A673 (cell line): Measurements from ENCODE around the gene IQGAP1. TPM values are rescaled to one million over a fixed set of nuclear protein-coding genes. Genes with fewer than 3 reads are reported as not detected.

Experiments
- BruUV-seq: library from RNA; stranded (reverse); fragments of 400-500 nt; replicated peaks from 2 replicates; lab custom pipeline; 2021; lab: Mats Ljungman, UMichigan
- CTCF ChIA-PET: fragments of 300-600 bp; sonication (Branson Sonifier 250); formaldehyde crosslinking; loops from one replicate; lab custom pipeline; 2022; ENCODE audit warnings: antibody characterized with exemption; lab: Charles Lee
- POLR2A ChIA-PET: fragments of 300-600 bp; sonication (Branson Sonifier 250); formaldehyde crosslinking; loops from one replicate; lab custom pipeline; 2022; ENCODE audit warnings: antibody characterized with exemption; ENCODE audit not compliant: low non-redundant PET; lab: Charles Lee
- DNase-seq: peaks from one replicate; pipeline ENCODE4 v3.0.0-alpha.2; 2015; ENCODE audit warnings: low spot score
- H3K27ac ChIP-seq: fragments of 200-600 bp; sonication (generic); 2 replicates; pipeline ENCODE4 v1.5.1; 2016; ENCODE audit warnings: mixed run types, low read depth, mild to moderate bottlenecking, mixed read lengths, antibody characterized with exemption, low read length; ENCODE audit not compliant: poor library complexity, severe bottlenecking
- H3K27me3 ChIP-seq: fragments of 200-600 bp; sonication (generic); replicated peaks from 2 replicates; pipeline ENCODE4 v1.6.1; 2017; ENCODE audit warnings: mixed run types, low read depth, mild to moderate bottlenecking, mixed read lengths, antibody characterized with exemption, low read length; ENCODE audit not compliant: insufficient read depth, poor library complexity
- H3K36me3 ChIP-seq: fragments of 200-600 bp; sonication (generic); 2 replicates; pipeline ENCODE4 v1.6.1; 2016; ENCODE audit warnings: mixed run types, mild to moderate bottlenecking, mixed read lengths, antibody characterized with exemption, low read length; ENCODE audit not compliant: insufficient read depth, poor library complexity, severe bottlenecking
- H3K4me1 ChIP-seq: fragments of 200-600 bp; sonication (generic); 2 replicates; pipeline ENCODE4 v1.6.1; 2017; ENCODE audit warnings: mixed run types, mild to moderate bottlenecking, mixed read lengths, antibody characterized with exemption, low read length; ENCODE audit not compliant: insufficient read depth, poor library complexity, severe bottlenecking
- H3K4me3 ChIP-seq: fragments of 200-600 bp; sonication (generic); 2 replicates; pipeline ENCODE4 v1.5.1; 2016; ENCODE audit warnings: low read depth, mixed run types, mild to moderate bottlenecking, mixed read lengths, low read length; ENCODE audit not compliant: poor library complexity, severe bottlenecking
- H3K9me3 ChIP-seq: fragments of 200-600 bp; sonication (generic); 2 replicates; pipeline ENCODE4 v1.6.1; 2016; ENCODE audit warnings: mixed run types, low read depth, mild to moderate bottlenecking, mixed read lengths, antibody characterized with exemption, low read length; ENCODE audit not compliant: poor library complexity, severe bottlenecking
- EZH2 ChIP-seq: fragments of 200-600 bp; sonication (generic); IDR thresholded peaks from 2 replicates; pipeline ENCODE4 v1.6.1; 2017; ENCODE audit warnings: borderline replicate concordance, low read depth, mild to moderate bottlenecking, mixed read lengths, antibody characterized with exemption, low read length; ENCODE audit not compliant: poor library complexity, severe bottlenecking
- intact Hi-C: fragments of 100-400 bp; cut with micrococcal nuclease; formaldehyde crosslinking; loops from one replicate; pipeline ENCODE4 v1.10.0; 2022; ENCODE audit not compliant: unreplicated experiment
- total RNA-seq: library from RNA; stranded (reverse); gene quantifications from 2 replicates; pipeline ENCODE4 v1.2.3, GENCODE V29; 2021
- TF ChIP-seq, protein P1 (sequence below): fragments of 300-800, 200-600 bp; sonication (generic); conservative IDR thresholded peaks from 2 replicates; pipeline ENCODE4 v1.5.1; 2017; ENCODE audit warnings: low read depth, mild to moderate bottlenecking, antibody characterized with exemption, low read length, moderate library complexity, mixed read lengths

Gene IQGAP1
- total RNA-seq, 1 experiment from 2014 or later = 119 TPM

DNA sequence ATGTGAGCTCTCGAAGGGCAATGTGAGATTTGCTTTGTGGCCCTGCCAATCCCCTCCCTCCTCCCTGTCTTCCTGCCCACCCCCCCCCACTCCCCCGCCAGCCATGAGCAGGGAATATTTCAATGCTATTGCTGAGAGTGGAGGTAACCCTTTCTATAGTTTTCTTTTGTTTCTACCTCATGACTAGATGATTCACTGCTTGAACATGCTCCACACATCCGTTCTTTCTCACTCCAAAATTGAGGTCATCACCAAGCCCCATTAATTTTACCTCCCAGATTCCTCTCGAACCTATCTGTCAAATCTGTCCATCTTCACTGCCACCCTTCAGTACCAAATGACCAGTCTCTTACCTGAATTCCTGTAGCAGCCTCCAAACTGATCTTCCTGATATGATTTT is 23.8 kb upstream of the IQGAP1 start:
- intact Hi-C loops = no loop called here
- no peak overlapping the region for H3K4me3 ChIP-seq
- ChIA-PET CTCF (no interaction called here), POLR2A (no interaction called here)
- TF ChIP-seq, protein P1, sequence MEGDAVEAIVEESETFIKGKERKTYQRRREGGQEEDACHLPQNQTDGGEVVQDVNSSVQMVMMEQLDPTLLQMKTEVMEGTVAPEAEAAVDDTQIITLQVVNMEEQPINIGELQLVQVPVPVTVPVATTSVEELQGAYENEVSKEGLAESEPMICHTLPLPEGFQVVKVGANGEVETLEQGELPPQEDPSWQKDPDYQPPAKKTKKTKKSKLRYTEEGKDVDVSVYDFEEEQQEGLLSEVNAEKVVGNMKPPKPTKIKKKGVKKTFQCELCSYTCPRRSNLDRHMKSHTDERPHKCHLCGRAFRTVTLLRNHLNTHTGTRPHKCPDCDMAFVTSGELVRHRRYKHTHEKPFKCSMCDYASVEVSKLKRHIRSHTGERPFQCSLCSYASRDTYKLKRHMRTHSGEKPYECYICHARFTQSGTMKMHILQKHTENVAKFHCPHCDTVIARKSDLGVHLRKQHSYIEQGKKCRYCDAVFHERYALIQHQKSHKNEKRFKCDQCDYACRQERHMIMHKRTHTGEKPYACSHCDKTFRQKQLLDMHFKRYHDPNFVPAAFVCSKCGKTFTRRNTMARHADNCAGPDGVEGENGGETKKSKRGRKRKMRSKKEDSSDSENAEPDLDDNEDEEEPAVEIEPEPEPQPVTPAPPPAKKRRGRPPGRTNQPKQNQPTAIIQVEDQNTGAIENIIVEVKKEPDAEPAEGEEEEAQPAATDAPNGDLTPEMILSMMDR = no peak
- no peak for TF ChIP-seq EZH2
- no TSS peak for BruUV-seq
- H3K9me3 ChIP-seq = no peaks in the 10 kb centered on the region
- no peak for DNase-seq
- peaks cover 11% of the 10 kb centered on the region for H3K4me1 ChIP-seq
- no peaks in the 10 kb centered on the region for H3K36me3 ChIP-seq
- H3K27ac ChIP-seq = no peak overlapping the region
- H3K27me3 ChIP-seq = no peaks in the 10 kb centered on the region

DNA sequence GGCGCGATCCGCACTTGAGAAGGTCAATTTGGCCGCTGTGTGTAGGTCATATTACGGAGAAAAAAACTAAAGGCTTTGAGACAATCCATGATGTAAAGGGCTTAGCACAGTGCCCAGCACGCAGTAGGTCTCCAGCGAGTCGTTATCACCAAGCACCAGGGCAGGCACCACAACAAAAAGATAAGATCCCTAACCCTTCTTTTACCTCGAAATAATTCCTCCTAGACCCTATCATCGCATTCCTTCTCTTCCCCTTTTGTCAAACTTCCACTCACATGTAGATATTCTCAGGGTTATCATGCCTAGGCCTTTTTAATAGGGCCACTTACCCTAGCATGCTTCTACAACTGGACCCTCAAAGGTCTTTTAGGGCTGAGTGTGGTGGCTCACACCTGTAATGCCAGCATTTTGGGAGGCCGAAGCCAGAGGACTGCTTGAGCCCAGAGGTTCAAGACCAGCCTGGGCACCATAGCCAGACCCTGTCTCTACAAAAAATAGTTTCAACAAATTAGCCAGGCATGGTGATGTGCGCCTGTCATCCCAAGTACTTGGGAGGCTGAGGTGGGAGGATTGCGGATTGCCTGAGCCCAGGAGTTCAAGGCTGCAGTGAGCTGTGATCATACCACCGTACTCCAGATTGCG is 22.5 kb upstream of the IQGAP1 start:
- Histone ChIP-seq H3K36me3 (no peaks in the 10 kb centered on the region), H3K27ac (no peak overlapping the region), H3K4me1 (peaks cover 11% of the 10 kb centered on the region), H3K27me3 (no peaks in the 10 kb centered on the region), H3K9me3 (no peaks in the 10 kb centered on the region), H3K4me3 (no peak overlapping the region)
- no peak for DNase-seq
- CTCF ChIA-PET = no interaction called here
- intact Hi-C loops = no loop called here
- no peak for TF ChIP-seq EZH2
- TF ChIP-seq, protein P1 = no peak
- BruUV-seq = no TSS peak
- POLR2A ChIA-PET = no interaction called here

DNA sequence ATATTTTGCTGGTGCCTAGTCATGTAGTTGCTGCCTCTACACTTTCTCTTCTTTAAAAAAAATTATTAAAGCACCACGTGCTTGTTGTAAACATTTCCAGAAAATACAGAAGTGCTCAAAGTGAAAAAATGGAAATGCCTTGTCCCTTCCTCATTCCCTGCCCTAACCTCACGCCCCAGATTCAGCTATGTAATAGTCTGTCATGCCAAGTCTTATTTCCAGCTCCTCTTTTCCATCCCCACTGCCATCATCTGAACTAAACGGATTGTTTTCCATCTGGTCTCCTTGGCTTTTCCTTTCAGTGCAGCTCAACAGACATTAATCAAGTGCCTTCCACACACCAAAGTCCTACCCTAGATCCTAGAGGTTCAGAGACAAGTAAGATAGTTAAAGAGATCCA is 20.5 kb upstream of the IQGAP1 start:
- ChIA-PET CTCF (no interaction called here), POLR2A (no interaction called here)
- Histone ChIP-seq H3K36me3 (no peaks in the 10 kb centered on the region), H3K9me3 (no peaks in the 10 kb centered on the region), H3K27me3 (no peaks in the 10 kb centered on the region), H3K27ac (no peak overlapping the region), H3K4me3 (no peak overlapping the region), H3K4me1 (peaks cover 6% of the 10 kb centered on the region)
- BruUV-seq = no TSS peak
- intact Hi-C loops = no loop called here
- TF ChIP-seq EZH2 = no peak
- TF ChIP-seq, protein P1 = no peak
- no peak for DNase-seq
